Activated CD4-positive, alpha-beta T cell treated with anti-CD3 and anti-CD28 coated beads, Interleukin-2, amount 50 U/mL, for 4 hours (primary cell): ENCODE measurements around the gene ASB13.

Experiments
- DNase-seq, 2 experiments: peaks; one replicate each; pipeline ENCODE4 v3.0.0-alpha.2; 2020

Gene ASB13

GRCh38 chr10:5645944-5646617, 20.3 kb downstream of the ASB13 start:
- no peak for DNase-seq

GRCh38 chr10:5645375-5645774, 21.0 kb downstream of the ASB13 start:
- DNase-seq, result no peak

- no peak for DNase-seq
Observed at GRCh38 chr10:5644930-5645329, 21.5 kb downstream of the ASB13 start.

- no peak for DNase-seq
Observed at GRCh38 chr10:5643346-5644067, 22.9 kb downstream of the ASB13 start.

- no peak for DNase-seq
Observed at GRCh38 chr10:5641501-5641900, 24.9 kb downstream of the ASB13 start.

- no peak for DNase-seq
Observed at GRCh38 chr10:5640501-5640900, 25.9 kb downstream of the ASB13 start.

- no peak for DNase-seq
Observed at GRCh38 chr10:5640036-5640435, 26.4 kb downstream of the ASB13 start.

GRCh38 chr10:5639066-5639465, 27.3 kb downstream of the ASB13 start:
- no peak for DNase-seq

GRCh38 chr10:5638494-5638893, 27.9 kb downstream of the ASB13 start:
- DNase-seq, result no peak

- no peak for DNase-seq
Observed at GRCh38 chr10:5634918-5635317, 31.5 kb downstream of the ASB13 start.

- no peak for DNase-seq
Observed at GRCh38 chr10:5633166-5633749, 33.1 kb downstream of the ASB13 start.

- no peak for DNase-seq
Observed at GRCh38 chr10:5632446-5632845, 33.9 kb downstream of the ASB13 start.

GRCh38 chr10:5631936-5632335, 34.5 kb downstream of the ASB13 start:
- no peak for DNase-seq

GRCh38 chr10:5630112-5630436, 36.3 kb downstream of the ASB13 start:
- no peak for DNase-seq

- peak; percentile 80 to 84 for DNase-seq
Observed at GRCh38 chr10:5629303-5630111, 36.9 kb downstream of the ASB13 start.

GRCh38 chr10:5628451-5629302, 37.7 kb downstream of the ASB13 start:
- no peak for DNase-seq

GRCh38 chr10:5627486-5628044, 38.8 kb downstream of the ASB13 start:
- DNase-seq, result no peak

GRCh38 chr10:5625992-5626777, 40.2 kb downstream of the ASB13 start:
- DNase-seq, result no peak

- DNase-seq, result no peak
Observed at GRCh38 chr10:5624701-5625100, 41.7 kb downstream of the ASB13 start.

GRCh38 chr10:5623081-5623748, 43.2 kb downstream of the ASB13 start:
- peak; percentile 74 to 75 for DNase-seq
